GM18520 (cell line): ENCODE results near the gene TSTD1.
"Not testable (repeated sequence)": the region's sequence is repeated elsewhere in the genome, so short reads cannot be mapped to it uniquely, and the experiment has no call there.

Source experiments
- ATAC-seq: cut with Tn5 transposase; IDR thresholded peaks from one replicate; pipeline ENCODE4 v1.9.1; 2021; ENCODE audit not compliant: unreplicated experiment

Gene TSTD1

GRCh38 chr1:161039154-161039545, 386 bp upstream of the TSTD1 start:
- ATAC-seq, result no peak

- ATAC-seq, result no peak
Measured at GRCh38 chr1:161037661-161038522, 872 bp downstream of the TSTD1 start.

GRCh38 chr1:161033751-161034150, 5.0 kb downstream of the TSTD1 start:
- ATAC-seq, result no peak

GRCh38 chr1:161032409-161032808, 6.4 kb downstream of the TSTD1 start:
- ATAC-seq, result no peak

- no peak for ATAC-seq
Measured at GRCh38 chr1:161031874-161032273, 6.9 kb downstream of the TSTD1 start.

GRCh38 chr1:161029466-161029865, 9.3 kb downstream of the TSTD1 start:
- ATAC-seq, result not testable (repeated sequence)

- ATAC-seq, result not testable (repeated sequence)
Measured at GRCh38 chr1:161026954-161027353, 11.8 kb downstream of the TSTD1 start.

GRCh38 chr1:161022432-161022831, 16.3 kb downstream of the TSTD1 start:
- not testable (repeated sequence) for ATAC-seq

- ATAC-seq, result no peak
Measured at GRCh38 chr1:161021970-161022353, 16.8 kb downstream of the TSTD1 start.

GRCh38 chr1:161021165-161021969, 17.4 kb downstream of the TSTD1 start:
- peak; percentile 68 for ATAC-seq

- ATAC-seq, result no peak
Measured at GRCh38 chr1:161020509-161021164, 18.1 kb downstream of the TSTD1 start, which contains the start of gene F11R. TSS of gene F11R (minus strand) at chr1:161021152. CDS start at chr1:161021073, 79 bp downstream.

- no peak for ATAC-seq
Measured at GRCh38 chr1:161019751-161020495, 18.8 kb downstream of the TSTD1 start.

GRCh38 chr1:161019111-161019660, 19.6 kb downstream of the TSTD1 start:
- not testable (repeated sequence) for ATAC-seq

- no peak for ATAC-seq
Measured at GRCh38 chr1:161018631-161018930, 20.2 kb downstream of the TSTD1 start.

GRCh38 chr1:161017756-161018630, 20.8 kb downstream of the TSTD1 start:
- no peak for ATAC-seq

- ATAC-seq, result not testable (repeated sequence)
Measured at GRCh38 chr1:161017181-161017580, 21.6 kb downstream of the TSTD1 start.

- ATAC-seq, result not testable (repeated sequence)
Measured at GRCh38 chr1:161016683-161017082, 22.1 kb downstream of the TSTD1 start.

GRCh38 chr1:161013488-161014230, 25.1 kb downstream of the TSTD1 start:
- peak; percentile 70 for ATAC-seq

GRCh38 chr1:161013131-161013487, 25.7 kb downstream of the TSTD1 start:
- ATAC-seq, result peak; percentile 37
